Hepatocyte (in vitro differentiated cells): ENCODE measurements around the gene TET2. TPM values are rescaled to one million over a fixed set of nuclear protein-coding genes. Genes with fewer than 3 reads are reported as not detected.

Source experiments
- DNase-seq: peaks from one replicate; pipeline ENCODE4 v3.0.0-alpha.2; 2016; ENCODE audit warnings: low spot score
- H2AFZ ChIP-seq: fragments of 200-600 bp; sonication (generic); 2 replicates; pipeline ENCODE4 v1.6.0; 2016; ENCODE audit warnings: antibody characterized with exemption, mild to moderate bottlenecking
- H3K27ac ChIP-seq: fragments of 200-600 bp; sonication (generic); 2 replicates; pipeline ENCODE4 v1.5.1; 2016; ENCODE audit warnings: mild to moderate bottlenecking
- H3K27me3 ChIP-seq: fragments of 200-600 bp; sonication (generic); 2 replicates; pipeline ENCODE4 v1.6.1; 2016
- H3K36me3 ChIP-seq: fragments of 200-600 bp; sonication (generic); replicated peaks from 2 replicates; pipeline ENCODE4 v1.5.1; 2016; ENCODE audit warnings: low read depth; ENCODE audit not compliant: insufficient read depth
- H3K4me1 ChIP-seq: fragments of 200-600 bp; sonication (generic); 2 replicates; pipeline ENCODE4 v1.5.1; 2016; ENCODE audit warnings: mild to moderate bottlenecking, moderate library complexity; ENCODE audit not compliant: insufficient read depth
- H3K4me2 ChIP-seq: fragments of 200-600 bp; sonication (generic); 2 replicates; pipeline ENCODE4 v1.6.0; 2016
- H3K4me3 ChIP-seq: fragments of 200-600 bp; sonication (generic); 2 replicates; pipeline ENCODE4 v1.5.1; 2016; ENCODE audit warnings: mild to moderate bottlenecking
- H3K79me2 ChIP-seq: fragments of 200-600 bp; sonication (generic); 2 replicates; pipeline ENCODE4 v1.6.0; 2017; ENCODE audit warnings: mild to moderate bottlenecking
- H3K9me2 ChIP-seq: fragments of 200-600 bp; sonication (generic); replicated peaks from 2 replicates; pipeline ENCODE4 v1.6.0; 2017; ENCODE audit warnings: mild to moderate bottlenecking; ENCODE audit not compliant: insufficient read depth
- H3K9me3 ChIP-seq: fragments of 200-600 bp; sonication (generic); 2 replicates; pipeline ENCODE4 v1.5.1; 2016; ENCODE audit warnings: low read depth, mild to moderate bottlenecking
- H4K20me1 ChIP-seq: fragments of 200-600 bp; sonication (generic); 2 replicates; pipeline ENCODE4 v1.6.0; 2016; ENCODE audit warnings: mild to moderate bottlenecking; ENCODE audit not compliant: insufficient read depth, poor library complexity, severe bottlenecking
- CTCF ChIP-seq: fragments of 200-600 bp; sonication (generic); IDR thresholded peaks from 2 replicates; pipeline ENCODE4 v1.5.1; 2016; ENCODE audit warnings: antibody characterized with exemption, mild to moderate bottlenecking; ENCODE audit not compliant: poor library complexity
- EZH2 ChIP-seq: fragments of 200-600 bp; sonication (generic); IDR thresholded peaks from 2 replicates; pipeline ENCODE4 v1.6.1; 2016; ENCODE audit warnings: antibody characterized with exemption, mild to moderate bottlenecking, borderline replicate concordance
- EZH2phosphoT487 ChIP-seq: fragments of 200-600 bp; sonication (generic); IDR thresholded peaks from one replicate; pipeline ENCODE4 v1.6.1; 2018; ENCODE audit warnings: antibody characterized with exemption, mild to moderate bottlenecking, low read depth, moderate library complexity; ENCODE audit not compliant: unreplicated experiment, severe bottlenecking
- WGBS: methylation state at CpG from one replicate; pipeline ENCODE4 v1.1.6; 2016; ENCODE audit warnings: low lambda C conversion rate; ENCODE audit errors: missing lambda C conversion rate; 5-methylcytosine and 5-hydroxymethylcytosine counted together
- polyA plus RNA-seq: library from polyadenylated mRNA; unstranded; fragments of >200 nt; fragmentation: Nextera tagmentation; extraction: Ambion mirVana; gene quantifications from 2 replicates; pipeline ENCODE4 v1.2.1, GENCODE V29; 2016
- total RNA-seq: library from RNA; depleted of rRNA; stranded (reverse); fragments of >200 nt; gene quantifications from 2 replicates; pipeline ENCODE4 v1.2.3, GENCODE V29; 2014

The TET2 gene
- total and polyA plus RNA-seq, 2 experiments from 2014 or later: 5.5 to 15.5 TPM

GRCh38 chr4:105122350-105122749 lies 24.3 kb upstream of the TET2 start:
- H4K20me1 ChIP-seq: no peaks in the 10 kb centered on the region
- H2AFZ ChIP-seq: no peak overlapping the region
- DNase-seq: peak; percentile 37
- no peaks in the 10 kb centered on the region for H3K79me2 ChIP-seq
- H3K9me3 ChIP-seq: no peaks in the 10 kb centered on the region
- no peaks in the 10 kb centered on the region for H3K4me1 ChIP-seq
- H3K27me3 ChIP-seq: no peaks in the 10 kb centered on the region
- no peaks in the 10 kb centered on the region for H3K36me3 ChIP-seq
- H3K27ac ChIP-seq: no peak overlapping the region
- no peak overlapping the region for H3K4me3 ChIP-seq
- no peak for TF ChIP-seq CTCF
- no peak for TF ChIP-seq EZH2
- no peak for TF ChIP-seq EZH2phosphoT487
- H3K4me2 ChIP-seq: no peak overlapping the region
- no peaks in the 10 kb centered on the region for H3K9me2 ChIP-seq
- whole genome bisulfite sequencing: 70% methylated on average over 4 of the region's 4 CpGs

- no peaks in the 10 kb centered on the region for H3K4me1 ChIP-seq
- H3K9me2 ChIP-seq: no peaks in the 10 kb centered on the region
- H3K36me3 ChIP-seq: no peaks in the 10 kb centered on the region
- H3K9me3 ChIP-seq: no peaks in the 10 kb centered on the region
- DNase-seq: no peak
- 87% methylated on average over 3 of the region's 3 CpGs for WGBS
- H3K4me3 ChIP-seq: no peak overlapping the region
- no peaks in the 10 kb centered on the region for H3K79me2 ChIP-seq
- H3K4me2 ChIP-seq: no peak overlapping the region
- H2AFZ ChIP-seq: no peak overlapping the region
- H3K27ac ChIP-seq: no peak overlapping the region
- H4K20me1 ChIP-seq: no peaks in the 10 kb centered on the region
- TF ChIP-seq EZH2phosphoT487 (no peak), CTCF (no peak), EZH2 (no peak)
- no peaks in the 10 kb centered on the region for H3K27me3 ChIP-seq
These were observed 20.1 kb upstream of the TET2 start for GRCh38 chr4:105126311-105127169.

GRCh38 chr4:105127170-105127445 lies 19.6 kb upstream of the TET2 start:
- Histone ChIP-seq H3K9me3 (no peaks in the 10 kb centered on the region), H3K4me2 (no peak overlapping the region), H3K79me2 (no peaks in the 10 kb centered on the region), H3K4me1 (no peaks in the 10 kb centered on the region), H3K36me3 (no peaks in the 10 kb centered on the region), H2AFZ (no peak overlapping the region), H3K9me2 (no peaks in the 10 kb centered on the region), H3K4me3 (no peak overlapping the region), H3K27ac (no peak overlapping the region), H4K20me1 (no peaks in the 10 kb centered on the region), H3K27me3 (no peaks in the 10 kb centered on the region)
- DNase-seq: no peak
- 84% methylated on average over 2 of the region's 2 CpGs for WGBS
- TF ChIP-seq EZH2phosphoT487 (no peak), CTCF (no peak), EZH2 (no peak)
